GM06990 (cell line): ENCODE data around the gene AK1.
"Not testable (repeated sequence)": the region's sequence is repeated elsewhere in the genome, so short reads cannot be mapped to it uniquely, and the experiment has no call there.

Source experiments
- DNase-seq: peaks from one replicate; pipeline ENCODE4 v3.0.0-alpha.2; 2011; ENCODE audit not compliant: insufficient read length; ENCODE audit errors: extremely low read depth
- H3K27me3 ChIP-seq: replicated peaks from 2 replicates; pipeline ENCODE4 v1.6.0; 2011; ENCODE audit warnings: low read length; ENCODE audit not compliant: control insufficient read depth, insufficient read depth
- H3K36me3 ChIP-seq: 2 replicates; pipeline ENCODE4 v1.5.1; 2011; ENCODE audit warnings: low read length; ENCODE audit not compliant: control insufficient read depth, insufficient read depth
- H3K4me3 ChIP-seq: replicated peaks from 2 replicates; pipeline ENCODE4 v1.5.1; 2011; ENCODE audit warnings: low read depth, mild to moderate bottlenecking, control low read depth, low read length
- CTCF ChIP-seq: IDR thresholded peaks from 2 replicates; pipeline ENCODE4 v1.5.1; 2011; ENCODE audit warnings: low read length, control low read depth, mild to moderate bottlenecking, inconsistent platforms; ENCODE audit not compliant: insufficient read depth, poor library complexity, severe bottlenecking

AK1 gene

GRCh38 chr9:127884976-127885490, 7.6 kb upstream of the AK1 start:
- DNase-seq = no peak
- Histone ChIP-seq H3K27me3 (no peaks in the 10 kb centered on the region), H3K4me3 (no peak overlapping the region), H3K36me3 (peaks cover 8% of the 10 kb centered on the region)
- TF ChIP-seq CTCF = no peak

GRCh38 chr9:127884427-127884911, 7.0 kb upstream of the AK1 start:
- no peak overlapping the region for H3K4me3 ChIP-seq
- no peak for TF ChIP-seq CTCF
- H3K27me3 ChIP-seq = no peaks in the 10 kb centered on the region
- H3K36me3 ChIP-seq = peaks cover 6% of the 10 kb centered on the region
- no peak for DNase-seq

- DNase-seq = no peak
- no peak for TF ChIP-seq CTCF
- Histone ChIP-seq H3K36me3 (peaks cover 6% of the 10 kb centered on the region), H3K4me3 (no peak overlapping the region), H3K27me3 (no peaks in the 10 kb centered on the region)
These were observed 6.5 kb upstream of the AK1 start for GRCh38 chr9:127883959-127884358.

GRCh38 chr9:127881715-127882114, 4.2 kb upstream of the AK1 start:
- not testable (repeated sequence) for H3K4me3 ChIP-seq, H3K36me3 ChIP-seq, DNase-seq, H3K27me3 ChIP-seq

GRCh38 chr9:127880143-127880542, 2.7 kb upstream of the AK1 start:
- no peak for TF ChIP-seq CTCF
- no peak for DNase-seq

GRCh38 chr9:127878652-127879390, 1.3 kb upstream of the AK1 start:
- no peak overlapping the region for H3K4me3 ChIP-seq
- no peak for DNase-seq
- H3K27me3 ChIP-seq = no peaks in the 10 kb centered on the region
- no peak for TF ChIP-seq CTCF
- H3K36me3 ChIP-seq = no peaks in the 10 kb centered on the region

More at GRCh38 chr9:127880143-127880542, 2.7 kb upstream of the AK1 start:
- Histone ChIP-seq H3K4me3 (no peak overlapping the region), H3K27me3 (no peaks in the 10 kb centered on the region), H3K36me3 (no peaks in the 10 kb centered on the region)
